Brain microvascular endothelial cell (primary cell): ENCODE measurements around the gene MT1E.

ENCODE experiments used
- DNase-seq: peaks from one replicate; pipeline ENCODE4 v3.0.0-alpha.2; 2020
- H3K27ac ChIP-seq: fragments of 250-450 bp; sonication (Bioruptor Pico); 2 replicates; pipeline ENCODE4 v1.5.1; 2020; ENCODE audit warnings: mild to moderate bottlenecking, moderate library complexity
- H3K27me3 ChIP-seq: fragments of 250-450 bp; sonication (Bioruptor Pico); replicated peaks from 2 replicates; pipeline ENCODE4 v1.5.1; 2020; ENCODE audit warnings: mild to moderate bottlenecking
- H3K36me3 ChIP-seq: fragments of 250-450 bp; sonication (Bioruptor Pico); replicated peaks from 2 replicates; pipeline ENCODE4 v1.5.1; 2020; ENCODE audit warnings: mild to moderate bottlenecking
- H3K4me3 ChIP-seq: 2 replicates; pipeline ENCODE4 v1.5.1; 2011; ENCODE audit warnings: low read depth, mild to moderate bottlenecking, control low read depth, low read length, moderate library complexity
- CTCF ChIP-seq: IDR thresholded peaks from 2 replicates; pipeline ENCODE4 v1.5.1; 2011; ENCODE audit warnings: low read depth, mild to moderate bottlenecking, moderate library complexity, low read length, control low read depth, inconsistent platforms; ENCODE audit errors: missing control alignments
- in situ Hi-C: cut with HindIII; loops from 2 replicates; pipeline ENCODE4 v1.10.0; 2017; ENCODE audit warnings: low sequenced_read_pairs, low pct_ligation_motif_present

MT1E gene

GRCh38 chr16:56608043-56608875 is 17.3 kb upstream of the MT1E start, which contains the start of gene MT2A:
Gene MT2A, plus strand, starts transcription at chr16:56608584. Its CDS starts 72 bp downstream, at chr16:56608656.
- DNase-seq, result peak; percentile 96
- in situ Hi-C loops, result no loop called here
- H3K27me3 ChIP-seq, result no peaks in the 10 kb centered on the region

GRCh38 chr16:56608876-56609462 is 16.6 kb upstream of the MT1E start:
- DNase-seq, result no peak
- Histone ChIP-seq H3K27ac (peak overlapping the region; percentile 97), H3K4me3 (peak overlapping the region; percentile 95), H3K36me3 (no peaks in the 10 kb centered on the region), H3K27me3 (no peaks in the 10 kb centered on the region)
- TF ChIP-seq CTCF, result no peak
- in situ Hi-C loops, result no loop called here

More at GRCh38 chr16:56608043-56608875, 17.3 kb upstream of the MT1E start, which contains the start of gene MT2A:
- no peak for TF ChIP-seq CTCF
- Histone ChIP-seq H3K36me3 (no peaks in the 10 kb centered on the region), H3K4me3 (peak within 1 kb of the TSS; percentile 95), H3K27ac (peak within 1 kb of the TSS; percentile 97)

- Histone ChIP-seq H3K36me3 (no peaks in the 10 kb centered on the region), H3K27me3 (no peaks in the 10 kb centered on the region), H3K4me3 (peak overlapping the region; percentile 95), H3K27ac (peak overlapping the region; percentile 97)
- TF ChIP-seq CTCF, result peak; percentile 30
- peak; percentile 81 for DNase-seq
- in situ Hi-C loops, result no loop called here
Observed at GRCh38 chr16:56609463-56609921, 16.1 kb upstream of the MT1E start.

GRCh38 chr16:56610017-56610608 is 15.5 kb upstream of the MT1E start:
- H3K27ac ChIP-seq, result peak overlapping the region; percentile 97
- TF ChIP-seq CTCF, result no peak
- no peaks in the 10 kb centered on the region for H3K27me3 ChIP-seq
- H3K36me3 ChIP-seq, result no peaks in the 10 kb centered on the region
- in situ Hi-C loops, result no loop called here
- DNase-seq, result peak; percentile 92
- peak overlapping the region; percentile 95 for H3K4me3 ChIP-seq

- in situ Hi-C loops, result no loop called here
- H3K36me3 ChIP-seq, result no peaks in the 10 kb centered on the region
- peak; percentile 60 for DNase-seq
- H3K4me3 ChIP-seq, result peak overlapping the region; percentile 95
- peak overlapping the region; percentile 97 for H3K27ac ChIP-seq
- no peaks in the 10 kb centered on the region for H3K27me3 ChIP-seq
- no peak for TF ChIP-seq CTCF
Observed at GRCh38 chr16:56610609-56611111, 14.9 kb upstream of the MT1E start.
